Glomerular endothelial cell (primary cell): ENCODE data around the gene XIRP2. TPM values are rescaled to one million over a fixed set of nuclear protein-coding genes. Genes with fewer than 3 reads are reported as not detected.

Experiments used
- DNase-seq: peaks from one replicate; pipeline ENCODE4 v3.0.0-alpha.2; 2011; ENCODE audit warnings: low read depth, low spot score; ENCODE audit errors: extremely low read depth
- total RNA-seq: library from RNA; depleted of rRNA; stranded (reverse); fragments of >200 nt; gene quantifications from 2 replicates; pipeline ENCODE4 v1.2.3, GENCODE V29; 2015

The XIRP2 gene
- total RNA-seq, result 2.8 and 6.5 TPM in 2 replicates

GRCh38 chr2:166888180-166888579 lies at the start of gene XIRP2:
XIRP2 (plus strand) TSS chr2:166888480; CDS start chr2:166903483, 15,003 bp downstream.
- no peak for DNase-seq

- DNase-seq, result no peak
Observed at GRCh38 chr2:166841152-166841551, 47.1 kb upstream of the XIRP2 start.

- no peak for DNase-seq
Observed at GRCh38 chr2:166841679-166842078, 46.6 kb upstream of the XIRP2 start.

- DNase-seq, result no peak
Observed at GRCh38 chr2:166844111-166844510, 44.2 kb upstream of the XIRP2 start.

GRCh38 chr2:166862468-166863132 lies 25.7 kb upstream of the XIRP2 start:
- no peak for DNase-seq

GRCh38 chr2:166867874-166868514 lies 20.3 kb upstream of the XIRP2 start:
- no peak for DNase-seq

- DNase-seq, result no peak
Observed at GRCh38 chr2:166870346-166870745, 17.9 kb upstream of the XIRP2 start.

GRCh38 chr2:166881177-166881576 lies 7.1 kb upstream of the XIRP2 start:
- DNase-seq, result no peak

GRCh38 chr2:166882851-166883250 lies 5.4 kb upstream of the XIRP2 start:
- no peak for DNase-seq

- DNase-seq, result no peak
Observed at GRCh38 chr2:166891727-166892126, 3.4 kb downstream of the XIRP2 start.

- DNase-seq, result no peak
Observed at GRCh38 chr2:166892397-166892796, 4.1 kb downstream of the XIRP2 start.

GRCh38 chr2:166895243-166895642 lies 7.0 kb downstream of the XIRP2 start:
- DNase-seq, result no peak

- DNase-seq, result no peak
Observed at GRCh38 chr2:166897666-166898065, 9.4 kb downstream of the XIRP2 start.

- DNase-seq, result no peak
Observed at GRCh38 chr2:166899676-166900075, 11.4 kb downstream of the XIRP2 start.

GRCh38 chr2:166900700-166901099 lies 12.4 kb downstream of the XIRP2 start:
- no peak for DNase-seq

- no peak for DNase-seq
Observed at GRCh38 chr2:166901336-166901735, 13.1 kb downstream of the XIRP2 start.

GRCh38 chr2:166916987-166917386 lies 28.7 kb downstream of the XIRP2 start:
- DNase-seq, result no peak

GRCh38 chr2:166917415-166917814 lies 29.1 kb downstream of the XIRP2 start:
- DNase-seq, result no peak

- DNase-seq, result no peak
Observed at GRCh38 chr2:166921261-166921896, 33.1 kb downstream of the XIRP2 start.

- no peak for DNase-seq
Observed at GRCh38 chr2:166924967-166925366, 36.7 kb downstream of the XIRP2 start.

- no peak for DNase-seq
Observed at GRCh38 chr2:166926657-166927056, 38.4 kb downstream of the XIRP2 start.

GRCh38 chr2:166932032-166932431 lies 43.8 kb downstream of the XIRP2 start:
- DNase-seq, result no peak
